Heart right ventricle (tissue), 16 donors: ENCODE results near the gene RASD2. TPM values are rescaled to one million over a fixed set of nuclear protein-coding genes. Genes with fewer than 3 reads are reported as not detected.

ENCODE experiments used
- ATAC-seq, 8 donors: fragments of 200-7000 bp; cut with Tn5 transposase; one replicate each; pipeline ENCODE4 v1.9.1; 2020; ENCODE audit warnings: mild to moderate bottlenecking in 8 of 8, moderate library complexity in 8 of 8, moderate number of reproducible peaks in 1 of 8
- DNase-seq, 2 donors: peaks; one replicate each; pipeline ENCODE4 v3.0.0-alpha.2; 2020
- H3K27ac ChIP-seq, 10 donors: fragments of 200-600 bp; sonication (generic) in 2 of 10; one replicate each; pipeline versions ENCODE4 v1.5.0 to v1.8.0; 2020 to 2022; ENCODE audit warnings: mild to moderate bottlenecking in 3 of 10
- H3K27me3 ChIP-seq, 7 donors: fragments of 200-600 bp; one replicate each; pipeline ENCODE4 v1.8.0; 2021 to 2022; ENCODE audit warnings: mild to moderate bottlenecking in 2 of 7
- H3K36me3 ChIP-seq, 9 donors: fragments of 200-600 bp; sonication (generic) in 1 of 9; one replicate each; pipeline versions ENCODE4 v1.5.0 to v1.8.0; 2020 to 2022; ENCODE audit warnings: mild to moderate bottlenecking in 2 of 9
- H3K4me1 ChIP-seq, 9 donors: fragments of 200-600 bp; sonication (generic) in 1 of 9; one replicate each; pipeline versions ENCODE4 v1.5.0 to v1.8.0; 2020 to 2022; ENCODE audit warnings: mild to moderate bottlenecking in 4 of 9
- H3K4me3 ChIP-seq, 10 donors: fragments of 200-600 bp; sonication (generic) in 2 of 10; one replicate each; pipeline versions ENCODE4 v1.5.0 to v1.8.0; 2020 to 2022; ENCODE audit warnings: mild to moderate bottlenecking in 7 of 10, moderate library complexity in 2 of 10
- H3K9me3 ChIP-seq, 11 donors: fragments of 200-600 bp in 10 of 11; sonication (generic) in 2 of 11; one replicate each; pipeline versions ENCODE4 v1.5.0 to v1.8.0; 2013 to 2022; ENCODE audit warnings: mild to moderate bottlenecking in 2 of 11, control low read depth in 1 of 11, moderate library complexity in 1 of 11
- WGBS, 2 donors: extraction: QIAGEN DNeasy Blood & Tissue Kit; methylation state at CpG; one replicate each; pipeline ENCODE4 v1.1.7; 2013; ENCODE audit warnings: inconsistent platforms in 1 of 2; 5-methylcytosine and 5-hydroxymethylcytosine counted together
- intact Hi-C, 10 donors: fragments of 100-400 bp; cut with DNase I; formaldehyde crosslinking; loops; one replicate each; pipeline versions ENCODE4 v1.11.1 to v1.14.2; 2022
- polyA plus RNA-seq, 2 donors: library from polyadenylated mRNA; stranded (reverse); fragments of 200-250 nt; gene quantifications; one replicate each; pipeline ENCODE4 v1.2.3, GENCODE V29; 2013
- total RNA-seq, 10 donors: library from RNA; stranded (reverse); fragmentation: NEBNext Ultra II Directional in 3 of 10; extraction: Animal tissue kit (Norgen Biotek cat#: 25700) in 3 of 10; gene quantifications; one replicate each; pipeline versions ENCODE4 v1.2.1 to v1.2.4, GENCODE V29; 2021 to 2023
- TF ChIP-seq, protein P1 (sequence below), 9 donors: fragments of 200-600 bp; sonication (generic) in 2 of 9; IDR thresholded peaks; one replicate each; pipeline versions ENCODE4 v1.5.0 to v1.8.0; 2021 to 2022; ENCODE audit warnings: antibody characterized with exemption in 9 of 9, mild to moderate bottlenecking in 5 of 9, moderate library complexity in 1 of 9
- donor health status: Arrhythmogenic right ventricular cardiomyopathy.
- donor health status: ischemic (EF 13 %, LVEDD 7.1; RV severe dilation, severe dysfunction).
- donor health status: healthy with polysubstance abuse.
- donor health status: DM: no; HTN: yes; CAD: no.
- donor health status: DM: no; HTN: no; CAD: no.
- donor health status: ischemic (EF 25% LVEDD 6.9; RV normal size, moderate dysfunction).
- donor health status: ischemic (EF 25% LVEDD 5.7; RV mildly dilated, moderate dysfunction).
- donor health status: healthy.
- donor health status: DM: yes; HTN: yes; CAD: no.
- donor health status: Ischemic cardiomyopathy.
- donor health status: ischemic (EF 35%, LVEDD 5.7; RV mildly dilated, moderate dysfunction).
- donor health status: nonischemic (EF 11% LVEDD 7.7; RV severe dilation, severe dysfunction).
- donor health status: DM: yes; HTN: yes; CAD: no.
- donor health status: PGD.
- donor health status: ischemic (EF 29% LVEDD 5.4; RV normal size, mild dysfunction).
- donor health status: nonischemic (EF 23%, LVEDD 6.1; RV moderate dilation, normal function).

RASD2 gene
- total and polyA plus RNA-seq, 12 donors = 1.4 to 9.9 (median 3.6) TPM

DNA sequence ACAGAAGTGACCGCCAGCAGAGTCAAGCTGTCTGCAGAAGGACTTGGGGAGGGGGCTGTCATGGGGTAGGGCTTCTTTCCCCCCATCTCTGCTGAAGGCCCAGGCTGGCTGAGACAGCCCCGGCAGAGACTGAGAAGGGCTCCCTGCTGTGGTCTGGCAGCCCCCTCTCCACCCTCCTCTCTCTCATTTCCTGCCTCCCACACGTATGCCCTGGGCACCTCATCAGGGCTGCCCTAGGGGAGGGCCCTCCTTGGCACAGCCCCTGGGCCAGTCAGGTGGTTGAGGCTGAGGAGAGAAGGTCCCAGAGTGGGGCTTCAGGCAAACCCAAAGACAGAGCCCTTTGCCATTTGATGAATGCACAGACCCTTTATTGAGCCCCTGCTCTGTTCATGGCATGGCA is 3.6 kb downstream of the RASD2 start:
- WGBS, 2 donors = 6 to 19% methylated on average over 3 of the region's 3 CpGs

DNA sequence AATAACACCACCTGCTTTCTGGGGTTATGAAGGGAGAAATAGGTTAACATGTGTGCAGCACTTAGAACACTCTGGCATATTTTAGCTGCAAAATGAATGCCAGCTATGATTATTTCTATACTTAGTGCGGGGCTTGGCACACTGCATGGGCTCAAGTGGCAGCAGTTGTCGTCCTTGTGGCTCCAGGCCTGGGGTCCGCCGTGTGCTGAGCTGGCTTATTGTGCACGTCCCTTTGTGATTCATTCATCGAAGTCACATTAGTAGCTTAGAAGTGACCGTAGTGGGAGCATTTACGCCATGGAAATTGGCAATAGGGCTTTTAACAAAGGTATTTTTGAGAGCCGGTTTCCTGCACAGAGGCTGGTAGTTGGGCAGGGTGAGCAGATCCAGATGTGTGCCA is 4.2 kb downstream of the RASD2 start:
- Histone ChIP-seq H3K4me3 (no peak overlapping the region), H3K9me3 (no peaks in the 10 kb centered on the region), H3K27me3 (peaks cover 0 to 44% (median 22%) of the 10 kb centered on the region in 7 donors), H3K27ac (peak overlapping the region in 3 of 10 donors; percentile 40 to 61 (median 45)), H3K36me3 (no peaks in the 10 kb centered on the region), H3K4me1 (peaks cover 4 to 42% (median 29%) of the 10 kb centered on the region in 9 donors)
- DNase-seq = peak in 1 of 2 donors; percentile 51
- TF ChIP-seq, protein P1, sequence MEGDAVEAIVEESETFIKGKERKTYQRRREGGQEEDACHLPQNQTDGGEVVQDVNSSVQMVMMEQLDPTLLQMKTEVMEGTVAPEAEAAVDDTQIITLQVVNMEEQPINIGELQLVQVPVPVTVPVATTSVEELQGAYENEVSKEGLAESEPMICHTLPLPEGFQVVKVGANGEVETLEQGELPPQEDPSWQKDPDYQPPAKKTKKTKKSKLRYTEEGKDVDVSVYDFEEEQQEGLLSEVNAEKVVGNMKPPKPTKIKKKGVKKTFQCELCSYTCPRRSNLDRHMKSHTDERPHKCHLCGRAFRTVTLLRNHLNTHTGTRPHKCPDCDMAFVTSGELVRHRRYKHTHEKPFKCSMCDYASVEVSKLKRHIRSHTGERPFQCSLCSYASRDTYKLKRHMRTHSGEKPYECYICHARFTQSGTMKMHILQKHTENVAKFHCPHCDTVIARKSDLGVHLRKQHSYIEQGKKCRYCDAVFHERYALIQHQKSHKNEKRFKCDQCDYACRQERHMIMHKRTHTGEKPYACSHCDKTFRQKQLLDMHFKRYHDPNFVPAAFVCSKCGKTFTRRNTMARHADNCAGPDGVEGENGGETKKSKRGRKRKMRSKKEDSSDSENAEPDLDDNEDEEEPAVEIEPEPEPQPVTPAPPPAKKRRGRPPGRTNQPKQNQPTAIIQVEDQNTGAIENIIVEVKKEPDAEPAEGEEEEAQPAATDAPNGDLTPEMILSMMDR (IDR thresholded peaks at IDR 0.05) = no peak
- 45 to 60% methylated on average over 9 of the region's 9 CpGs for WGBS, 2 donors
- peak in 5 of 8 donors; percentile 41 to 77 (median 49) for ATAC-seq
- intact Hi-C loops = no loop called here

More for the DNA sequence above, 3.6 kb downstream of the RASD2 start:
- Histone ChIP-seq H3K36me3 (no peaks in the 10 kb centered on the region), H3K9me3 (no peaks in the 10 kb centered on the region), H3K4me3 (peak overlapping the region in 1 of 10 donors; percentile 61), H3K4me1 (peaks cover 5 to 43% (median 31%) of the 10 kb centered on the region in 9 donors), H3K27ac (peak overlapping the region in 3 of 10 donors; percentile 40 to 61 (median 45)), H3K27me3 (peaks cover 0 to 50% (median 23%) of the 10 kb centered on the region in 7 donors)
- intact Hi-C loops = no loop called here
- ATAC-seq (peak in 2 of 8 donors; percentile 8 to 38), DNase-seq (no peak)
- TF ChIP-seq, protein P1 (IDR thresholded peaks at IDR 0.05) = no peak

DNA sequence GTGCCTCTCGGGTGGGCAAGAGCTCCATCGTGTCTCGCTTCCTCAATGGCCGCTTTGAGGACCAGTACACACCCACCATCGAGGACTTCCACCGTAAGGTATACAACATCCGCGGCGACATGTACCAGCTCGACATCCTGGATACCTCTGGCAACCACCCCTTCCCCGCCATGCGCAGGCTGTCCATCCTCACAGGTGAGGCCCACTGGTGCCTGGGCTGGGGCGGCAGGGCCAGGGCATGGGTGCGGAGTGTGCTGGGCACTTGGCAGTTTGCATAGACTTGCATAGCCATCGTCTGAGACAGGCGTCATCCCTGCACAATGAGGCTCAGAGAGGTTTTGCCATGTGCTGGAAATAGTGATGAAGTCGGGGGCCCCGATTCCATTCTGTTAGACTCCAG is 6.3 kb downstream of the RASD2 start:
- intact Hi-C loops = no loop called here
- Histone ChIP-seq H3K9me3 (no peaks in the 10 kb centered on the region), H3K4me3 (no peak overlapping the region), H3K27me3 (peaks cover 0 to 26% (median 7%) of the 10 kb centered on the region in 7 donors), H3K4me1 (peaks cover 2 to 29% (median 22%) of the 10 kb centered on the region in 9 donors), H3K27ac (no peak overlapping the region), H3K36me3 (no peaks in the 10 kb centered on the region)
- 90% methylated on average over 18 of the region's 18 CpGs for WGBS, 2 donors
- TF ChIP-seq, protein P1 (IDR thresholded peaks at IDR 0.05) = no peak
- DNase-seq (no peak), ATAC-seq (no peak)

DNA sequence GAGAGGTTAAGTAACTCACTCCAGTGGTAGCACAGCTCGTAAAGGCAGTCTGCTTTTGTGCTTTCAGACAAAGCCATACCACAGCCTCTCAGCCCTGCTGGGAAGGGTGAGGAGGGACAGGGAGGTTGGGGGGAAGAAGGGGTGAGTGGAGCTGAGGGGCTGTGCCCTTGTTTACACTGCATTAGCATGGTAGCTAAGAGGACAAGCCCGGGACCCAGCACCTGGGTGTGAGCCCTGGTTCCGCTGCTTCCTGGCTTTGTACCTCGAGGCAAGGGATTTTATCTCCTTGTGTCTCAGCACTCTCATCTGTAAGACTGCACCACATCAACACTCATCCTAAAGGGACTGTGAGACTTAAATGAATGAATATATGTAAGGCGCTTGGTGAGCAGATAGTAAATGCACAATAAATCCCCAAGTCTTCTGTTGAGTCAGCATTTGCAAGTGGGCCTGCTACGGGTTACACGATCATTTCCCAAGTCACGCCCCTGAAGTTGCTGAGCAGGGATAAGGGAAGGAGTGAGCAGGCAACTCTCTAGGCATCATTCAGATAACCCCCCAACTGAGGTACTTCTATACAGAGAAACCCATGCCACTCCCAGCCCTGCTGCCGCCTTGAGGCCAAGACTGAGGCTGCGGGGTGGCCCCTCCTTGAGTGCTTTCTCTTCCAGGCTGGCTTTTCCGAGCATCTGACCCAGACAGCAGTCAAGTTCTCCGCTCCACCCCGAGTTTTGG is 7.5 kb downstream of the RASD2 start:
- ATAC-seq (no peak), DNase-seq (no peak)
- no peaks in the 10 kb centered on the region for H3K36me3 ChIP-seq
- peaks cover 2 to 29% (median 22%) of the 10 kb centered on the region in 9 donors for H3K4me1 ChIP-seq
- TF ChIP-seq, protein P1 (IDR thresholded peaks at IDR 0.05) = no peak
- no peak overlapping the region for H3K27ac ChIP-seq
- 69 to 74% methylated on average over 13 of the region's 13 CpGs for WGBS, 2 donors
- no peaks in the 10 kb centered on the region for H3K9me3 ChIP-seq
- intact Hi-C loops = no loop called here
- peaks cover 0 to 13% (median 0%) of the 10 kb centered on the region in 7 donors for H3K27me3 ChIP-seq
- H3K4me3 ChIP-seq = no peak overlapping the region
